K562 (cell line): ENCODE measurements around the gene CELSR3. TPM values are rescaled to one million over a fixed set of nuclear protein-coding genes. Genes with fewer than 3 reads are reported as not detected.

Experiments
- CREM ChIP-seq: IDR thresholded peaks from 2 replicates; pipeline ENCODE4 v1.6.1; 2014; ENCODE audit warnings: antibody characterized with exemption, low read depth
- ZKSCAN1 ChIP-seq: fragments of 150-350 bp; IDR thresholded peaks from 2 replicates; pipeline ENCODE4 v1.6.1; 2016; ENCODE audit warnings: low read depth, low read length
- polyA plus RNA-seq, 8 experiments: library from polyadenylated mRNA; depleted of rRNA in 4 of 8; stranded (reverse) in 5 of 8; unstranded in 3 of 8; fragments of >200 nt; fragmentation: Nextera tagmentation in 2 of 8; fragmentation: Illumina TruSeq in 1 of 8; extraction: Ambion mirVana in 2 of 8; extraction: Trizol in 1 of 8; gene quantifications; 2 replicates each; pipeline versions ENCODE4 v1.2.1 to v1.2.3, GENCODE V29; 2011 to 2014; ENCODE audit warnings: inconsistent platforms in 1 of 8, missing spikeins in 1 of 8
- total RNA-seq, 7 experiments: library from RNA; depleted of rRNA in 6 of 7; stranded (reverse); fragments of >200 nt in 6 of 7; fragmentation: Illumina TruSeq in 2 of 7; extraction: Trizol in 2 of 7; gene quantifications; 2 replicates each; pipeline versions ENCODE4 v1.2.1 to v1.2.3, GENCODE V29; 2011 to 2021; ENCODE audit warnings: low replicate concordance in 1 of 7
- TF ChIP-seq, protein P1 (sequence below), 2 experiments: fragments of 450-650 bp; formaldehyde crosslinking in 1 of 2; IDR thresholded peaks; 2 replicates each; pipeline versions ENCODE4 v1.4.0 to v1.6.1; 2014 to 2020; ENCODE audit warnings: mild to moderate bottlenecking in 2 of 2, borderline replicate concordance in 1 of 2, low read depth in 1 of 2

CELSR3 gene
- total and polyA plus RNA-seq, 9 of the 15 experiments (the other 6 are each of a cell fraction or from before 2014, with no cell fraction given), result 0.10 to 2.7 (median 0.76) TPM

DNA sequence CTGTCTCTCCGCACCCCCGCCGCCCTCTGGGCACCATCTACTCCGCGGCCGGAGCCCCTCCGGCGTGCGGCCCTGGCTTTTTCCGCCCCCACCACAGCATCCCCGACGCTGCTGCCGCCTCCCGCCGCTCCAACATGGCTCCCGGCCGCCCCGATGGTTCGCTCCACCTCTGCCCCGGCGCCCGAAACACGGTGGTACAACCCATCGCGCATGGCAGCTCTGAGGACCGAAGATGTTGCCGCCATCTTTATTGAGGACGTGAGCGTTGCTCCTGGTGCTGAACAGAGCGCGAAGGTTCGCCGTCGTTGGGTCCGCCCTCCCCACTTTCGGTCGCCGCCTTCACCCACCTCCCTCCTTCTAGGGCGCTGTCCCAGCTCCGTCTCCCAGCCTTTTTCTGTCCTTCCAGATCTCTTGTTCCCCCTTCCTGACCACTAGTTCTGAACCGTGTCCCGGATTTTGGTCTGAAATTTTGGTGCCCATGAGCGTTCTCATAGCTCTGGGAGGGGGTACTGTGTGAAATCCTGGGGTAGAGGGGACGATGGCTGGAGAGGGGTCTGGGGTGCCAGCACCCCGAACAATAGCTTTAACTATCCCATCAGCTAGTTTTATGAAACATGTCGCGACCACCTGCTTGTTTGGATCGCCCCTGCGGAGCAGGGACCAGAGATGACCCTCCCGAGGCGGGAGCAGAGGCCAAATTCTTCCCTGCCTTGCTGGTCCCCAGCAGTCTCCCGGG lies at the start of gene CELSR3 (continued):
- TF ChIP-seq, protein P1, sequence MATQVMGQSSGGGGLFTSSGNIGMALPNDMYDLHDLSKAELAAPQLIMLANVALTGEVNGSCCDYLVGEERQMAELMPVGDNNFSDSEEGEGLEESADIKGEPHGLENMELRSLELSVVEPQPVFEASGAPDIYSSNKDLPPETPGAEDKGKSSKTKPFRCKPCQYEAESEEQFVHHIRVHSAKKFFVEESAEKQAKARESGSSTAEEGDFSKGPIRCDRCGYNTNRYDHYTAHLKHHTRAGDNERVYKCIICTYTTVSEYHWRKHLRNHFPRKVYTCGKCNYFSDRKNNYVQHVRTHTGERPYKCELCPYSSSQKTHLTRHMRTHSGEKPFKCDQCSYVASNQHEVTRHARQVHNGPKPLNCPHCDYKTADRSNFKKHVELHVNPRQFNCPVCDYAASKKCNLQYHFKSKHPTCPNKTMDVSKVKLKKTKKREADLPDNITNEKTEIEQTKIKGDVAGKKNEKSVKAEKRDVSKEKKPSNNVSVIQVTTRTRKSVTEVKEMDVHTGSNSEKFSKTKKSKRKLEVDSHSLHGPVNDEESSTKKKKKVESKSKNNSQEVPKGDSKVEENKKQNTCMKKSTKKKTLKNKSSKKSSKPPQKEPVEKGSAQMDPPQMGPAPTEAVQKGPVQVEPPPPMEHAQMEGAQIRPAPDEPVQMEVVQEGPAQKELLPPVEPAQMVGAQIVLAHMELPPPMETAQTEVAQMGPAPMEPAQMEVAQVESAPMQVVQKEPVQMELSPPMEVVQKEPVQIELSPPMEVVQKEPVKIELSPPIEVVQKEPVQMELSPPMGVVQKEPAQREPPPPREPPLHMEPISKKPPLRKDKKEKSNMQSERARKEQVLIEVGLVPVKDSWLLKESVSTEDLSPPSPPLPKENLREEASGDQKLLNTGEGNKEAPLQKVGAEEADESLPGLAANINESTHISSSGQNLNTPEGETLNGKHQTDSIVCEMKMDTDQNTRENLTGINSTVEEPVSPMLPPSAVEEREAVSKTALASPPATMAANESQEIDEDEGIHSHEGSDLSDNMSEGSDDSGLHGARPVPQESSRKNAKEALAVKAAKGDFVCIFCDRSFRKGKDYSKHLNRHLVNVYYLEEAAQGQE (IDR thresholded peaks at IDR 0.05; ENCODE audit: borderline replicate concordance), result peak; percentile 62
- TF ChIP-seq, protein P1 (CRISPR knock-in tag; IDR thresholded peaks at IDR 0.05; ENCODE audit: low read depth), result peak; percentile 89
- TF ChIP-seq ZKSCAN1 (no peak), CREM (peak; percentile 34; the same call in 1 of the 2 replicates)
- TF ChIP-seq, all 486 proteins: peak for 35
